Limb (tissue), 2 donors: ENCODE measurements around the gene SELENOH.

ENCODE experiments used
- DNase-seq, 2 donors: peaks; one replicate each; pipeline ENCODE4 v3.0.0-alpha.2; 2016; ENCODE audit errors: extremely low spot score in 2 of 2

SELENOH gene

GRCh38 chr11:57746920-57747319, 5.6 kb downstream of the SELENOH start:
- DNase-seq, result no peak

DNA sequence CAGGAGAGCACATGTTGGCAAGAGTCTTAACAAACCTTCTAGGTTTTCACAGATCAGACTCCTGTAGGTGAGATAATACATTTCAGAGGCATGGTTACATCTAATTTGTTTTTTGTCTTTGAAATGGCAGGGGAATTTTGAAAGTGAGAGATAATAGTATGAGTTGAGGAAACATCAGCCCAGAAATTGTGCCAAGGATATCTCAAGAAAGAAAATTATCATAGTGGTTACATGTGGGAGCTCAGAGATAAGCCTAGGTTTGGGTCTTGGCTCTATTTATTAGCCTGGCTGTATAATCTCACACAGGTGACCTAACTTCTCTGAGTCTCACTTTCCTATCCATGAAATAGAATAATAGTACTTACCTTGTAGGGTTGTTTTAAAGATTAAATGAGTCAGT, 9.9 kb downstream of the SELENOH start:
- DNase-seq, result no peak

GRCh38 chr11:57751676-57752253, 10.5 kb downstream of the SELENOH start, which contains the start of gene BTBD18:
TSS of gene BTBD18 (minus strand) at chr11:57751819. CDS start at chr11:57751188, 631 bp downstream.
- no peak for DNase-seq

DNA sequence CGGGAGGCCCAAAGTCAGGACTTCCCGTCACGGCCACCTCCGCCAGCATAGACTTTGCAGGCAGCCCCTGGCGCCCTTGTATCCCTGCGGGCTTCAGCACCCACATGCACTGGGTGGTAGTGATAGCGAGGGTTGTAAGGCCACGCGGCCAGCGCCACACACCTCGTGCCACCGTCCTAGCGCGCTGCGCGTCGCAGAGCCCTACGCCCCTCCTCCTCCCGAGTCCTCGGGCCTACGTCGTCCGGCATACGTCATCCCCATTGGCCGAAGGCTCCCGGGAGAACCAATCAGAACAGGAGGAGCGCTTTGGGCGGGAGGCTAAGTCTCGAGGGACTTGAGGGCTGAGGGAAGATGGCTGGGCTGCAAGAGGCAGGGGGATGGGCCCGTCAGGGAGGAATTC, 11.7 kb downstream of the SELENOH start:
- DNase-seq, result no peak

- DNase-seq, result no peak
These were observed 16.9 kb downstream of the SELENOH start for GRCh38 chr11:57758174-57758573.

DNA sequence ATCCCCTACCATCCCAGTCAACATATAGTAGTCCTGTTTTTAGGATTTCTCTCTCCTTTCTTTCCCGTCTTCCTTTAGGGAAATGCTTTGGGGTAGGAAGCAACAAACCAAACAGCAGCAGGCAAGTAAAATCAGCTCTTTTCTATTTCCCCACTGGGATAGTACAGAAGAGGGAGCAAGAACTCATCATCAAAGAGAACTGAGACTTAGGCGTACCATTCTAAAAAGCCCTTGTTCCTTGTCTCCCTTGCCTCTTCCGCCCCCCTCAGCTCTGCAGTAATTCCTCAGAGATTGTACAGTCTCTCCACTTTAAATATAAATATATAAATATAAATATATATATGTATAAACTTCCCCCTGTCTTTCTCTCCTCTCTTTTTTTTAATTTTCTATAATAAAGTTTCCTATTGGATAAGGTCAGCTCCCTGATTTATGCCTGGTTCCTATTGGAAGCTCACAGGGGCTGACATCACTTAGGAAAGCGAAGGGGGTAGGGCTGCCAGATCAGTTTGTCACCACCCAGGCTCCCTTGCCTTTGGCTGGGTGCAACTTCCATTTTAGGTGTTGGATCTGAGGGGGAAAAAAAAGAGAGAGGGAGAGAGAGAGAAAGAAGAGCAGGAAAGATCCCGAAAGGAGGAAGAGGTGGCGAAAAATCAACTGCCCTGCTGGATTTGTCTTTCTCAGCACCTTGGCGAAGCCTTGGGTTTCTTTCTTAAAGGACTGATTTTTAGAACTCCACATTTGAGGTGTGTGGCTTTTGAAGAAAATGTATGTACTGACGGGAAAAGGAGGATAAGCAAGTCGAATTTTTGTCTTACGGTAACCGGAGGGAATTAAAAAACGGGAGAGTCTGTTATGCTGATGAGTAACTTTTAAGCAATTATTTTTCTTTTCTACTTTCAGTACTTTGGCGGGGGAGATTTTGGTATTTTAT, 20.3 kb downstream of the SELENOH start, which contains the start of gene CTNND1:
CTNND1 (plus strand) TSS at position 502 of the 934 bp plus-strand sequence. CDS start 29,677 bp downstream, outside the sequence.
- DNase-seq, result peak; percentile 88 to 98

DNA sequence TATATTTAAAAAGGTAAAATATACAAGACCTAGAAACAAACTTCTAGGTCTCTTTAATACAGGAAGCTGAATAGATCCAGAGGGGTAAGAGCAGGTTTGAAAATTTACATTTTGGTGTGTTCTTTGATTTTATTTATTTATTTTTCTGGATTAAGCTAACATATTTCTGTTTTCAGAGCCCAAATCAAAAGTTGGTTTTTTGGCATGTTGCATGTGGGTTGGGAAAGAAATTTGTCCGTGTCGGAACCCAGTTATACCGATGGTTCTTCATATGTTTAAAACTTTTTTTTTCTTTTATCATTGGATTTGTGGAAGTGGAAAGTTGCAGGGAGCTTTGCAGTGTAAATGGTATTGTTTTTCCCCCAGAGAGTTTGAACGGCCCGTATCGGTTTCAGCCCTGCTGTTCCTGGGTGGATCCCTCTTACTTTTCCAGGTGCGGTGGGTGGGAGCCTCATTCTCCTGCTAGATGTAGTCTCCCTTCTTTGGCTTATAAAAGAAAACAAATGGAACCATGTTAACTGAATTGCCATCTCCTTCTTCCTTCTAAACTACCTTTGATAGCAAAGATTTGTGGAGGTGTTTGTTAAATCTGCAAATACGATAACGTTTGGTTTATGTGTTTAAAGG, 21.1 kb downstream of the SELENOH start:
- peak in 1 of 2 donors; percentile 51 for DNase-seq

DNA sequence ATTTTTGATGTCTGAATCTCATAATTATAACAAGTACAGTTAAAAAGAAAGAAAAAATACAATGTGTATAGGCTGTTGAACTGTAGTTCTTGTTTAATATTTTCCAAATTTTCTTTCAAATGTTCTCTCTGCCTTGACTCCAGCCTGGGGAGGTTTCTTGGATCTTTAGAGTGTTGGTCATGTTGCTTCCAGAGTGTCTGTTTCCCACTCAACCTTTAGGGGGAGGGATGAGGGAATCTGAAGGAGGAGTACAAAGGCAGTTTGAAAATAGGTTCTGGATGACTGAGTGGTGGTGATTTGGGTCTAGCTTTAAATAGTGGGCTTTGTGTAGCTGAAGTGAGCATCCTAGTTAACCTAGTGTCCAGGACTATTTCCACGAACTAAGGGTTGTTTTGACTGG, 22.3 kb downstream of the SELENOH start:
- peak in 1 of 2 donors; percentile 34 for DNase-seq

DNA sequence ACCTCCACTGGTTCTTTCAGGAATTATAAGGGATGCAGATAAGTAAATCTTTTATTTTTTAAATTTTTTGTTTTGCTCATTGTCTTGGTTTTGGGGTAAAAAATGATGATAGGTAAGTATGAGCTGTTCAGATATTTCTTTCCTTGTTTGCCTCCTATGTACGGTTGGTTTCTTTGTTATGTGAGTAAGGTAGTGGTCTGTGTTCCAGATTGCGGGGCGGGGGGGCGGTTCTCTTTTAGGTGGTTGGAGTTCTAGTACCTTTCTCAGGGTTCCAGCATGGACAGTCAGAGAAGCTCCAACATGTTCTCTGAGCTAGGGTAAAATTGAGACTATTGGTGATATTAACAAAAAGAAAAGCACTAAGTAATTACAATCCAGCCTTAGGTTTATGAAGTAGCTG, 22.7 kb downstream of the SELENOH start:
- no peak for DNase-seq

GRCh38 chr11:57764566-57764965, 23.3 kb downstream of the SELENOH start:
- DNase-seq, result no peak

DNA sequence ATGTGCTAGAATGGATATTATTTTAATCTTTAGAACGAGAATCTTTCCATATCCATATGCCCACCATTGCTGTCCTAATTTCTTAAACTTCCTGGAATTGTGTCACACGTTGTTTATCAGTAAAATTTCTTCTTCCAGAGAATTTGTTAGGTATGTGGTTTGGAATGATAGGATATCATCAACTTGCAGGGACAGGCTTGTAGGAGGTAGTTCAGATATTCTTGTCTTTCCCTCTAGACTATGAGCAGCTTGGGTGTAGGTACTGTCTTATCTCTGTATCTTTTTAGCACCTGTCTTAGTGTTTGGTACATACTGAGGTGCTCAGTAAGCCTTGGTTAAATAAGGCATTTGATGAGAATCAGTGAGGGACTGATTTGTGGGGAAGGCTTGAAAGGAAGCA, 23.7 kb downstream of the SELENOH start:
- no peak for DNase-seq

- DNase-seq, result no peak
These were observed 29.5 kb downstream of the SELENOH start for GRCh38 chr11:57770793-57771192.

DNA sequence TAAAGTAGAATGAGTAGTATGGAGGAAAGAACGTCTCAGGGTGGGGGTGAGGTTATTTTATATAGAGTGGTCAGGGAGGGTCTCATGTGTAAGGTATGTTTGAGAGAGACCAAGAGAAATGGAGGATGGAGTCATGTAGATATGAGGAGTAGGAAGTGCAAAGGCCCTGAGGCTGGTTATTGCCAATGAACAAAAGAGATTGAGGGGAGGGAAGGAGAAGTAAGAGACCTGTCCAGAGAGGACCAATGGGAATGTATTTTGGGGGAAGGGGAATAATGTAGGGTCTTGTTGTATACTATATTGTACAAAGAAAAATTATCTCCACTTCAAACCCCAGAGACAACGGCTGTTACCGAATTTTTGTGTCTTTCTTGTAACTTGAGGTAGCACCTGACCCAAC, 30.1 kb downstream of the SELENOH start:
- no peak for DNase-seq

GRCh38 chr11:57772562-57772961, 31.3 kb downstream of the SELENOH start:
- no peak for DNase-seq

DNA sequence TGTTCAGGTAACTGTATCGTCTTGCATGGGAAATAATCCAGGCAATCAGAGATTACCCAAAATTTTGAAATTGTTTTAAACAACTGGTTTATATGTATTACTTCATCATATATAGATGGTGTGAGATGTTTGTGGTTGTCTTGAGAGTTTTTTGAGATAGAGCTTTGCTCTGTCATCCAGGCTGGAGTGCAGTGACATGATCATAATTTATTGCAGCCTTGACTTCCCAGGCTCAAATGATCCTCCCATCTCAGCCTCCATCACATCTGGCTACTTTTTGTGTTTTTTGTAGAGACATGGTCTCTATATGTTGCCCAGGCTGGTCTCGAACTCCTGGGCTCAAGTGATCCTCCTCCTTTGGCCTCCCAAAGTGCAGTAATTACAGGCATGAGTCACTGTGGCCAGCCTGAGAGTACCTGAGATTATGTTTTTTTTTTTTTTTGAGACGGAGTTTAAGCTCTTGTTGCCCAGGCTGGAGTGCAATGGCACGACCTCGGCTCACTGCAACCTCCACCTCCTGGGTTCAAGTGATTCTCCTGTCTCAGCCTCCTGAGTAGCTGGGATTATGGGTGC, 31.8 kb downstream of the SELENOH start:
- DNase-seq, result no peak

- DNase-seq, result no peak
These were observed 34.2 kb downstream of the SELENOH start for GRCh38 chr11:57775491-57775890.

DNA sequence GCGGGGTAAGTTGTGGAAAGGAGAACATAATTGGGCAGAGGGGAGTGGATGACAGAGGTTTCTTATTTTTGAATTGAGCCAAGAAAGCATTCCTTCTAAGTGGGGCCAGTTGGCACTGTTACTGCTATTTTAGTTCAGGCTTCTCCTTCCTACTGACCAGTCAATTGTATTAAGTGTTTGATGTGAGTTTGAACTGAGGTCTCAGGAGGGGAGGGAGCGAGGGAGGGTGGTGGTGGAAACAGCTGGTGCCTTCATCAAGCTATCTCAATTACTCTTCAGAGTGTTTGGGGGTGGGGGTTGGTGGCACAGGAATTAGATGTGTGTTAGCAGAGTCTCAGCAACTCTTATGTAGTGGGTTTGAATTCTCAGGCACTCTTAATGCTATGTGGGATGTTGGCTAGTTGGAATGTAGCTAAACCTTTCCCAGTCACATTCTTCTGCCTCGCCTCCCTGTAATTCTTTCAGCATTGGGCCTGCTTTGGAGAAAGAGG, 34.8 kb downstream of the SELENOH start:
- peak in 1 of 2 donors; percentile 49 for DNase-seq

GRCh38 chr11:57776577-57777210, 35.4 kb downstream of the SELENOH start:
- no peak for DNase-seq

- DNase-seq, result no peak
These were observed 36.7 kb downstream of the SELENOH start for GRCh38 chr11:57777969-57778317.

DNA sequence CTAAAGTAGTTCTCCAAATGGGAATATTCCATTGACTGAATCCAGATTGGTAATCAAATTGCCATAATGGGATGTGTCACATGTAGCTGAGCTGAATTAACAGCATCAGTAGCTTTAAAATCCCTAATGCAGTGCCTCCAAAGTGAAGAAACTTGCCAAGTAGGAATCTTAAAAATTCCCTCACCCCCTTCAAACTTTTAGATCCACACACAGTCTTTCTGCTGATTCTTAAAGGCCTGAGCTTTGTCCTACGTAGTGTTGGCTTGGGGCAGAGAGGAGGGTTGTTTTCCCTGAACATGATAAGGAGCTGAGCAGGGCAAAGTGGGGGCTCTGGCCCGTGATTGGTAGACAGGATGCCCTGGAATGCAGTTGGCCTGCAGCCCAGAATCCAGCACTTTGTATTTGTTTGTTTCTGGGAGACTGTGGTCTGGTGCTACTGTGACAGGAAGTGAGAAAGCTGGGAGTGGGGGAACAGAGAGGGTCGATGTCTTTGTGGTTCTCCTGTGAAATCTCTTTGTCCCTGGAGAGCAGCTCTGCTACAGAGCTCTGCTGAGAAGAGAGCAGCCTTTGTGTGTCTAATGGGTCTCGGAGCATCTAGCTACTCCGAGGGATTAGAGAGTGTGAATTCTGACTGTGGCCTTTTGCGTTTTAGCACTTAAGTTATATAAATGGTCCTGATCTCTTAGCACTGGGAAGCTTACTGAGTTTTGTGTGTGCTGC, 37.2 kb downstream of the SELENOH start:
- peak; percentile 91 to 95 for DNase-seq

DNA sequence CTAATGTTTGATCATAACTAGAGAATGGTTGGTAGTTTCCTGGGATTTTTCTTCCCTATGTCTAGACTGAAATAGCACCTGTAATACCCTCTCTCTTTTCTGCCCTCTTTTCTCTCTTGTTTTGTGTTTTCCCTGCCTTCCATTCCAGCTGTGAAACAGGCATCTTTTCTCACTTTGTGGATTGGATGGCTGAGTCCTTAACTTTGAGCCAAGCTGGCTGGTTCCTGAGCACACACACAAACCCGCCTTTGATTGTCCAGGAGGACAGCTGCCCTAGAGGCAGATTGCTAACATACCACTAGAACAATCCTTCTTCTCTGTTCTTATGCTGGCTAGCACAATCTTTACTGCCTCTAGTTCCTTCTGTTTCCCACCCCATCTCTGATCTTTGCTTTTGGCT, 38.0 kb downstream of the SELENOH start:
- no peak for DNase-seq
